DOHH2 (cell line): ENCODE measurements around the gene GLMP.

ENCODE experiments used
- EZH2phosphoT487 ChIP-seq: fragments of 200-600 bp; sonication (generic); IDR thresholded peaks from 2 replicates; pipeline ENCODE4 v1.6.1; 2017; ENCODE audit warnings: borderline replicate concordance, mild to moderate bottlenecking, antibody characterized with exemption, low read length, moderate library complexity, mixed read lengths
- TF ChIP-seq, protein P1 (sequence below): fragments of 200-600 bp; sonication (generic); IDR thresholded peaks from one replicate; pipeline ENCODE4 v1.5.1; 2014; ENCODE audit warnings: antibody characterized with exemption, mild to moderate bottlenecking, low read depth, low read length; ENCODE audit not compliant: poor library complexity, severe bottlenecking

- TF ChIP-seq, protein P1, sequence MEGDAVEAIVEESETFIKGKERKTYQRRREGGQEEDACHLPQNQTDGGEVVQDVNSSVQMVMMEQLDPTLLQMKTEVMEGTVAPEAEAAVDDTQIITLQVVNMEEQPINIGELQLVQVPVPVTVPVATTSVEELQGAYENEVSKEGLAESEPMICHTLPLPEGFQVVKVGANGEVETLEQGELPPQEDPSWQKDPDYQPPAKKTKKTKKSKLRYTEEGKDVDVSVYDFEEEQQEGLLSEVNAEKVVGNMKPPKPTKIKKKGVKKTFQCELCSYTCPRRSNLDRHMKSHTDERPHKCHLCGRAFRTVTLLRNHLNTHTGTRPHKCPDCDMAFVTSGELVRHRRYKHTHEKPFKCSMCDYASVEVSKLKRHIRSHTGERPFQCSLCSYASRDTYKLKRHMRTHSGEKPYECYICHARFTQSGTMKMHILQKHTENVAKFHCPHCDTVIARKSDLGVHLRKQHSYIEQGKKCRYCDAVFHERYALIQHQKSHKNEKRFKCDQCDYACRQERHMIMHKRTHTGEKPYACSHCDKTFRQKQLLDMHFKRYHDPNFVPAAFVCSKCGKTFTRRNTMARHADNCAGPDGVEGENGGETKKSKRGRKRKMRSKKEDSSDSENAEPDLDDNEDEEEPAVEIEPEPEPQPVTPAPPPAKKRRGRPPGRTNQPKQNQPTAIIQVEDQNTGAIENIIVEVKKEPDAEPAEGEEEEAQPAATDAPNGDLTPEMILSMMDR: no peak
- no peak for TF ChIP-seq EZH2phosphoT487
Measured at GRCh38 chr1:156284112-156284511, 11.4 kb downstream of the GLMP start, which contains the start of gene TMEM79.
